ENCODE results near the gene ABCC3.

- TF ChIP-seq CTCF (IDR thresholded peaks at IDR 0.05) (no peak), POLR2A (IDR thresholded peaks at IDR 0.05) (no peak)
These were observed 25.6 kb downstream of the ABCC3 start for GRCh38 chr17:50660042-50660886.
